Upper lobe of right lung (tissue), 1 donor: Measurements from ENCODE around the gene PPP1R14C. TPM values are rescaled to one million over a fixed set of nuclear protein-coding genes. Genes with fewer than 3 reads are reported as not detected.
"Not testable (repeated sequence)": the region's sequence is repeated elsewhere in the genome, so short reads cannot be mapped to it uniquely, and the experiment has no call there.

ENCODE experiments used
- ATAC-seq: fragments of 200-7000 bp; cut with Tn5 transposase; one replicate; pipeline ENCODE4 v1.9.1; 2020; ENCODE audit warnings: mild to moderate bottlenecking, moderate library complexity
- DNase-seq: peaks from one replicate; pipeline ENCODE4 v3.0.0-alpha.2; 2020
- H3K27ac ChIP-seq: fragments of 200-600 bp; one replicate; pipeline ENCODE4 v1.8.0; 2022
- H3K27me3 ChIP-seq: fragments of 200-600 bp; one replicate; pipeline ENCODE4 v1.8.0; 2022; ENCODE audit warnings: mild to moderate bottlenecking
- H3K36me3 ChIP-seq: fragments of 200-600 bp; one replicate; pipeline ENCODE4 v1.8.0; 2022
- H3K4me1 ChIP-seq: fragments of 200-600 bp; one replicate; pipeline ENCODE4 v1.8.0; 2022
- H3K4me3 ChIP-seq: fragments of 200-600 bp; one replicate; pipeline ENCODE4 v1.8.0; 2022; ENCODE audit warnings: mild to moderate bottlenecking
- H3K9me3 ChIP-seq: fragments of 200-600 bp; one replicate; pipeline ENCODE4 v1.8.0; 2022
- CTCF ChIP-seq: fragments of 200-600 bp; IDR thresholded peaks from one replicate; pipeline ENCODE4 v1.8.0; 2022; ENCODE audit warnings: antibody characterized with exemption
- intact Hi-C: fragments of 100-400 bp; cut with DNase I; formaldehyde crosslinking; loops from one replicate; pipeline ENCODE4 v1.11.0; 2022
- total RNA-seq: library from RNA; stranded (reverse); fragmentation: NEBNext Ultra II Directional; extraction: Animal tissue kit (Norgen Biotek cat#: 25700); gene quantifications from one replicate; pipeline ENCODE4 v1.2.1, GENCODE V29; 2021
- donor health status: DM: no; HTN: yes; CAD: no; lungs with severe emphysema.

Gene PPP1R14C
- total RNA-seq, 1 donor from 2014 or later: 10.0 TPM

GRCh38 chr6:150235218-150235617 is 92.4 kb downstream of the PPP1R14C start:
- no peaks in the 10 kb centered on the region for H3K27me3 ChIP-seq
- no peak for DNase-seq
- no peak overlapping the region for H3K4me3 ChIP-seq
- intact Hi-C loops: no loop called here
- H3K4me1 ChIP-seq: peaks cover 19% of the 10 kb centered on the region
- no peaks in the 10 kb centered on the region for H3K36me3 ChIP-seq
- ATAC-seq: no peak
- TF ChIP-seq CTCF: no peak
- peaks cover 4% of the 10 kb centered on the region for H3K9me3 ChIP-seq
- H3K27ac ChIP-seq: no peak overlapping the region

- TF ChIP-seq CTCF: no peak
- Histone ChIP-seq H3K4me3 (no peak overlapping the region), H3K27ac (peak overlapping the region; percentile 34), H3K9me3 (peaks cover 4% of the 10 kb centered on the region), H3K27me3 (no peaks in the 10 kb centered on the region), H3K36me3 (no peaks in the 10 kb centered on the region), H3K4me1 (peaks cover 19% of the 10 kb centered on the region)
- no peak for DNase-seq
- intact Hi-C loops: no loop called here
- ATAC-seq: peak; percentile 20
These were observed 93.3 kb downstream of the PPP1R14C start for GRCh38 chr6:150236114-150236513.

- Histone ChIP-seq H3K36me3 (no peaks in the 10 kb centered on the region), H3K4me3 (no peak overlapping the region), H3K9me3 (peaks cover 4% of the 10 kb centered on the region), H3K4me1 (peaks cover 19% of the 10 kb centered on the region), H3K27me3 (no peaks in the 10 kb centered on the region), H3K27ac (no peak overlapping the region)
- peak; percentile 89 for DNase-seq
- ATAC-seq: peak; percentile 95
- intact Hi-C loops: no loop called here
- no peak for TF ChIP-seq CTCF
These were observed 93.7 kb downstream of the PPP1R14C start for GRCh38 chr6:150236544-150236943.

GRCh38 chr6:150237626-150238025 is 94.8 kb downstream of the PPP1R14C start:
- H3K27me3 ChIP-seq: no peaks in the 10 kb centered on the region
- intact Hi-C loops: no loop called here
- no peak for DNase-seq
- H3K4me1 ChIP-seq: peaks cover 19% of the 10 kb centered on the region
- no peak for ATAC-seq
- TF ChIP-seq CTCF: no peak
- H3K27ac ChIP-seq: no peak overlapping the region
- no peak overlapping the region for H3K4me3 ChIP-seq
- H3K9me3 ChIP-seq: peaks cover 2% of the 10 kb centered on the region
- H3K36me3 ChIP-seq: no peaks in the 10 kb centered on the region

GRCh38 chr6:150238336-150238741 is 95.5 kb downstream of the PPP1R14C start:
- Histone ChIP-seq H3K27me3 (no peaks in the 10 kb centered on the region), H3K9me3 (no peaks in the 10 kb centered on the region), H3K4me1 (peaks cover 19% of the 10 kb centered on the region), H3K27ac (peak overlapping the region; percentile 38), H3K4me3 (no peak overlapping the region), H3K36me3 (no peaks in the 10 kb centered on the region)
- ATAC-seq (peak; percentile 69), DNase-seq (peak; percentile 74)
- no peak for TF ChIP-seq CTCF
- intact Hi-C loops: no loop called here

- intact Hi-C loops: no loop called here
- Histone ChIP-seq H3K27ac (peak overlapping the region; percentile 38), H3K4me1 (peaks cover 19% of the 10 kb centered on the region), H3K4me3 (no peak overlapping the region), H3K9me3 (no peaks in the 10 kb centered on the region), H3K36me3 (no peaks in the 10 kb centered on the region), H3K27me3 (no peaks in the 10 kb centered on the region)
- ATAC-seq (no peak), DNase-seq (no peak)
- TF ChIP-seq CTCF: no peak
These were observed 96.1 kb downstream of the PPP1R14C start for GRCh38 chr6:150238846-150239407.

GRCh38 chr6:150241756-150242155 is 98.9 kb downstream of the PPP1R14C start:
- DNase-seq, H3K9me3 ChIP-seq, intact Hi-C loops, ATAC-seq, H3K27me3 ChIP-seq, H3K4me3 ChIP-seq, H3K36me3 ChIP-seq, H3K27ac ChIP-seq: not testable (repeated sequence)
- H3K4me1 ChIP-seq: peaks cover 15% of the 10 kb centered on the region
